ENCODE measurements around the gene TESK2.

DNA sequence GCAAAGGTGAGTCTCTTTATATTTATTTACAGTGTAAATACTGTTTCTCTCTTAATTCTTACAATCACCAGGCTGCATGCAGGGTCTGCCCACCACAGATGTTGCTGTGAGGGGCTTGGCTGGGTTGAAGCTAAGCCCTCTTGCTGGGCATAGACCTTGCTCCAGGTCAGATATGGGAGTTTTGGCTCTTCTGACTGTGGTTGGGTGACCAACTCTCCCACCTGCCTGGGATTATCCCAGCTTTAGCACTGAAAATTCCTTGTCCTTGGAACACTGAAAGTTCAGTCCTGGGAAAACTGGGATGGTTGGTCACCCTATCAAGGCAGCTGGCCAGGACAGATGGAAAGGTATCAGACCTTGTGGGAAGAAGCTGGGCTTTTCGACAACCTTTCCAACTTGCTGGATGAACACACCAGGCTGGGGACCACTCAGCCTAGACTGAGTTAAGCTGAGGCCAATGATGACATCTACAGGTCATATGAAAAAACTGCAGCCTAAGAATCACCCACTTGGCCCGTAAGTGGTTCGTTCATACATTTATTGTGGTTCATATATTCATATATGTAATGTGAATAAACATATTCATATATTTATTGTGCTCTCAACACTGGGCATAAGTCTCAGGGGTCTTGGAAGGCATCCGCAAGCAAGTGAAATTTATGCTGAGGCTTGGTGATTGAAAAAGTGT, 190.8 kb downstream of the TESK2 start:
- no peak for TF ChIP-seq EZH2phosphoT487 (IDR thresholded peaks at IDR 0.05)
- TF ChIP-seq, protein P1, sequence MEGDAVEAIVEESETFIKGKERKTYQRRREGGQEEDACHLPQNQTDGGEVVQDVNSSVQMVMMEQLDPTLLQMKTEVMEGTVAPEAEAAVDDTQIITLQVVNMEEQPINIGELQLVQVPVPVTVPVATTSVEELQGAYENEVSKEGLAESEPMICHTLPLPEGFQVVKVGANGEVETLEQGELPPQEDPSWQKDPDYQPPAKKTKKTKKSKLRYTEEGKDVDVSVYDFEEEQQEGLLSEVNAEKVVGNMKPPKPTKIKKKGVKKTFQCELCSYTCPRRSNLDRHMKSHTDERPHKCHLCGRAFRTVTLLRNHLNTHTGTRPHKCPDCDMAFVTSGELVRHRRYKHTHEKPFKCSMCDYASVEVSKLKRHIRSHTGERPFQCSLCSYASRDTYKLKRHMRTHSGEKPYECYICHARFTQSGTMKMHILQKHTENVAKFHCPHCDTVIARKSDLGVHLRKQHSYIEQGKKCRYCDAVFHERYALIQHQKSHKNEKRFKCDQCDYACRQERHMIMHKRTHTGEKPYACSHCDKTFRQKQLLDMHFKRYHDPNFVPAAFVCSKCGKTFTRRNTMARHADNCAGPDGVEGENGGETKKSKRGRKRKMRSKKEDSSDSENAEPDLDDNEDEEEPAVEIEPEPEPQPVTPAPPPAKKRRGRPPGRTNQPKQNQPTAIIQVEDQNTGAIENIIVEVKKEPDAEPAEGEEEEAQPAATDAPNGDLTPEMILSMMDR (IDR thresholded peaks at IDR 0.05), result peak; percentile 83
